Pancreas (tissue), 10 donors: Measurements from ENCODE around the gene TGIF2. TPM values are rescaled to one million over a fixed set of nuclear protein-coding genes. Genes with fewer than 3 reads are reported as not detected.

ENCODE experiments used
- ATAC-seq, 4 donors: fragments of 200-7000 bp; cut with Tn5 transposase; one replicate each; pipeline versions ENCODE4 v1.8.0 to v1.9.1; 2020; ENCODE audit warnings: mild to moderate bottlenecking in 4 of 4, moderate library complexity in 4 of 4
- DNase-seq, 6 donors: peaks; one replicate each; pipeline ENCODE4 v3.0.0-alpha.2; 2020
- FAIRE-seq: peaks from 2 replicates; lab custom pipeline; 2012; peaks lifted over from hg19 to GRCh38; lab: Jason Lieb, UNC
- H3K27ac ChIP-seq, 4 donors: fragments of 200-600 bp; sonication (generic); 1 replicate in 3 of 4; 2 replicates in 1 of 4; pipeline versions ENCODE4 v1.5.0 to v1.8.0; 2020
- H3K27me3 ChIP-seq, 4 donors: fragments of 200-600 bp; one replicate each; pipeline ENCODE4 v1.8.0; 2021
- H3K36me3 ChIP-seq, 3 donors: fragments of 200-600 bp; sonication (generic) in 1 of 3; one replicate each; pipeline versions ENCODE4 v1.5.0 to v1.8.0; 2020 to 2021
- H3K4me1 ChIP-seq, 3 donors: fragments of 200-600 bp; one replicate each; pipeline ENCODE4 v1.8.0; 2021
- H3K4me3 ChIP-seq, 4 donors: fragments of 200-600 bp; sonication (generic) in 2 of 4; one replicate each; pipeline versions ENCODE4 v1.5.0 to v1.8.0; 2020 to 2021
- H3K9me3 ChIP-seq, 4 donors: fragments of 200-600 bp; one replicate each; pipeline ENCODE4 v1.8.0; 2021
- WGBS, 2 donors: extraction: QIAGEN DNeasy Blood & Tissue Kit; methylation state at CpG; one replicate each; pipeline ENCODE4 v1.1.7; 2013; 5-methylcytosine and 5-hydroxymethylcytosine counted together
- intact Hi-C, 3 donors: fragments of 100-400 bp; cut with DNase I; formaldehyde crosslinking; loops; one replicate each; pipeline versions ENCODE4 v1.11.1 to v1.14.2; 2022
- polyA plus RNA-seq, 2 donors: library from polyadenylated mRNA; stranded (reverse); fragments of 200-250 nt; gene quantifications; one replicate each; pipeline ENCODE4 v1.2.3, GENCODE V29; 2013
- total RNA-seq, 6 donors: library from RNA; stranded (reverse); fragmentation: NEBNext Ultra II Directional in 4 of 6; extraction: Animal tissue kit (Norgen Biotek cat#: 25700) in 4 of 6; gene quantifications; one replicate each; pipeline versions ENCODE4 v1.2.1 to v1.2.4, GENCODE V29; 2021 to 2023
- TF ChIP-seq, protein P1 (sequence below), 4 donors: fragments of 200-600 bp; sonication (generic) in 3 of 4; IDR thresholded peaks; one replicate each; pipeline versions ENCODE4 v1.5.0 to v1.8.0; 2021; ENCODE audit warnings: antibody characterized with exemption in 4 of 4
- donor health status: healthy with polysubstance abuse.
- donor health status: DM: no; HTN: no; CAD: no; lungs with moderate emphysema.
- donor health status: DM: no; HTN: no; CAD: no.
- donor health status: control.
- donor health status: control.
- donor health status: Bipolar disorder and iron deficiency.
- donor health status: DM: yes; HTN: yes; CAD: no.
- donor health status: DM: no; HTN: no; CAD: no.
- donor health status: DM: no; HTN: no; CAD: no.
- donor health status: DM: yes; HTN: yes; CAD: no.

TGIF2 gene
- total and polyA plus RNA-seq, 8 donors: 5.7 to 18.9 (median 12.8) TPM

- Histone ChIP-seq H3K9me3 (no peaks in the 10 kb centered on the region), H3K27ac (no peak overlapping the region), H3K27me3 (no peaks in the 10 kb centered on the region), H3K4me1 (no peaks in the 10 kb centered on the region), H3K4me3 (no peak overlapping the region), H3K36me3 (no peaks in the 10 kb centered on the region)
- DNase-seq (no peak), ATAC-seq (no peak), FAIRE-seq (no peak)
- 81 to 88% methylated on average over 5 to 6 of the region's 6 CpGs for whole genome bisulfite sequencing, 2 donors
- TF ChIP-seq, protein P1, sequence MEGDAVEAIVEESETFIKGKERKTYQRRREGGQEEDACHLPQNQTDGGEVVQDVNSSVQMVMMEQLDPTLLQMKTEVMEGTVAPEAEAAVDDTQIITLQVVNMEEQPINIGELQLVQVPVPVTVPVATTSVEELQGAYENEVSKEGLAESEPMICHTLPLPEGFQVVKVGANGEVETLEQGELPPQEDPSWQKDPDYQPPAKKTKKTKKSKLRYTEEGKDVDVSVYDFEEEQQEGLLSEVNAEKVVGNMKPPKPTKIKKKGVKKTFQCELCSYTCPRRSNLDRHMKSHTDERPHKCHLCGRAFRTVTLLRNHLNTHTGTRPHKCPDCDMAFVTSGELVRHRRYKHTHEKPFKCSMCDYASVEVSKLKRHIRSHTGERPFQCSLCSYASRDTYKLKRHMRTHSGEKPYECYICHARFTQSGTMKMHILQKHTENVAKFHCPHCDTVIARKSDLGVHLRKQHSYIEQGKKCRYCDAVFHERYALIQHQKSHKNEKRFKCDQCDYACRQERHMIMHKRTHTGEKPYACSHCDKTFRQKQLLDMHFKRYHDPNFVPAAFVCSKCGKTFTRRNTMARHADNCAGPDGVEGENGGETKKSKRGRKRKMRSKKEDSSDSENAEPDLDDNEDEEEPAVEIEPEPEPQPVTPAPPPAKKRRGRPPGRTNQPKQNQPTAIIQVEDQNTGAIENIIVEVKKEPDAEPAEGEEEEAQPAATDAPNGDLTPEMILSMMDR (IDR thresholded peaks at IDR 0.05): no peak
- intact Hi-C loops: no loop called here
Observed at GRCh38 chr20:36642136-36642535, 68.7 kb downstream of the TGIF2 start.

Other genes starting within 250 kb of the TGIF2 start
- 10 to 100 TPM in 5 of 6 donors, 1 to 10 TPM in 1; 9.9 to 62.2 (median 20.1) TPM for gene MYL9, start 32.1 kb upstream of the TGIF2 start, total RNA-seq
- gene MYL9, start 32.1 kb upstream of the TGIF2 start, polyA plus RNA-seq: 100 to 1,000 TPM in 1 of 2 donors, 10 to 100 TPM in 1; 64.9 to 122 TPM
- 10 to 100 TPM; 22.2 to 36.4 (median 26.5) TPM for gene RAB5IF, start 32.2 kb downstream of the TGIF2 start, total RNA-seq
- 10 to 100 TPM; 31.8 to 45.1 TPM for gene RAB5IF, start 32.2 kb downstream of the TGIF2 start, polyA plus RNA-seq
- gene SLA2, start 72.6 kb downstream of the TGIF2 start, total RNA-seq: under 1 TPM in 5 of 6 donors, not detected in 1; 0.13 to 0.34 (median 0.22) TPM
- under 1 TPM; 0.19 to 0.33 TPM for gene SLA2, start 72.6 kb downstream of the TGIF2 start, polyA plus RNA-seq
- 10 to 100 TPM in 3 of 6 donors, 1 to 10 TPM in 3; 7.0 to 16.9 (median 8.9) TPM for gene NDRG3, start 172.5 kb downstream of the TGIF2 start, total RNA-seq
- gene NDRG3, start 172.5 kb downstream of the TGIF2 start, polyA plus RNA-seq: 10 to 100 TPM in 1 of 2 donors, 1 to 10 TPM in 1; 7.9 to 13.8 TPM
- gene DSN1, start 200.2 kb downstream of the TGIF2 start, total RNA-seq: 1 to 10 TPM; 1.9 to 3.8 (median 3.0) TPM
- 1 to 10 TPM; 4.1 to 6.3 TPM for gene DSN1, start 200.2 kb downstream of the TGIF2 start, polyA plus RNA-seq